SHP77 treated with DMSO at 0.1 percent for 48 hours (cell line): Measurements from ENCODE around the gene TLX1.

Source experiments
- DNase-seq: peaks from one replicate; lab custom pipeline; 2025; lab: John Stamatoyannopoulos, UW

The TLX1 gene

DNA sequence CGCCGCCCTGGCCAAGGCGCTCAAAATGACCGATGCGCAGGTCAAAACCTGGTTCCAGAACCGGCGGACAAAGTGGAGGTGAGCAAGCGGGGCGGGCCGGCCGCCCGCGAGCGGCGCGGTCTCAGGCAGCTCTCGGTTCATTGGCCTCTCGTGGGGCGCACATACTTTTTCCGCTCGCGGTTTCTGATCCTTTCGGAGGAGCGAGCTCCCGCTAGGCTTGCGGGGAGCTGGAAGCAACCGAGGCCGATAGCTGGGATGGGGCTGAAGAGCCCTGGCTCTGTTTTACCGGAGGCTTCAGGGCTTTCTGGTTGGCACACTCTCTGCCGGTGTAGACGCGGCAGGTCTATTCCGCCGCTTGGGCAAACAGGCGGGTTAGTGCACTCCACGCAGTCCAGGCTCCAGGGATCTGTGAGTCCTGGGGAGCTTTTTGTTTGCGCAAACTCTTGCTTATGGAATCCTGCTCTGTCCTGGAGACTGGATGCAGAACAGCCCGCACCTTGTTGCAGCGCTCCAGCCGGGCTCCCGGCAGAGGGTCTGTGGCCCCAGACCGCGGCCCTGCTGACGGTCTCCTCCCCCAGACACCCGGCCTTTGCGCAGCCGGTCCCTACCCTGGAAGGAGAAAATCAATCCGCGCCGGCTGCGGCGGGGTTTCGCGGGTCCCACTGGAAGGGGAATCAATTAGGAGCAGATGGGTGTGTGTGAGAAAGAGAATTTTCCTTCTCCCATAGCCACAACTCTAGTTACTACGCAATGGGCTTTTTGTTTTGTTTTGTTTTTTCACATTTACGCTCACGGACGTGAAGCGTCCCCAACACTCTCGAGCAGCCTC is 3.4 kb downstream of the TLX1 start:
- DNase-seq: no peak

DNA sequence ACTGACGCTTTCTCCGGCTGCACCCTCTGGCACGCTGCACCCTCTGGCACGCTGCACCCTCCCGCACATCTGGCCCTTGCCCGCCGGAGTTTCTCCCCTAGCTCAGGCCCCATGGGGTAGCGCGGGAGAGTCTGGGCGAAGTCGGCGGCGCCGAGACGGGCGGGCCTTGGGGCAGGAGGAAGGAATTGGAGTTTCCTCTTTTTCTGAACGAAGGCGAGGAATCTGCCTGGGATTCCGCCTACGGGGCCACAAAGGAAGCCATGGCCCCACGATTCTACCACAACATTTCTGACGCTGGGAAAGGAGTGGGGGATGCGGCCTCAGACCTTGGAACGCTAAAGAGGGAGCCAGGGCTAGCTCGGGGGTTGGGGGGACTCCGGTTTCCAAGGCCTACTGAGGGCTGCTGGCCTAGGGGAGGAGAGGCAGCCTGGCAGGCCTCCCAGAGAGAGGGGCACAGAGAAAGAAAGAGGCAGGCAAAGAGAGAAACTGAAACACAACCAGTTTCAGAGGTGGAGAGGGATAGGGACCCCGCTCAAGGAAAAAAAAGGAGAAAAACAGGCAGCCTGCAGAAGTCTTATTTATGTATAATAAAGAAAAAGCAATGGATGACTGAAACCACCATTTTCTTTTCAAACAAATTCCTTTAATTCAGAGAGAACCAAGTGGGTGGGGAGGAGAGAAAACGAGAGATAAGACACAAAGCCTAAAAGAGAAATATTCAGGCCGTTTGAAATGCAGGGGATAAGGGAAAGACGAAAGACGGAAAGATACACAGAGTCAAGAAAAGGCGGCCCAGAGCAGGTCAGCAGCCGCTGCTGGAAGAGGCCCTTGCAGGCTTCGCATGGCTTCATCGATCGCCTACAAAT is 4.3 kb downstream of the TLX1 start:
- no peak for DNase-seq

DNA sequence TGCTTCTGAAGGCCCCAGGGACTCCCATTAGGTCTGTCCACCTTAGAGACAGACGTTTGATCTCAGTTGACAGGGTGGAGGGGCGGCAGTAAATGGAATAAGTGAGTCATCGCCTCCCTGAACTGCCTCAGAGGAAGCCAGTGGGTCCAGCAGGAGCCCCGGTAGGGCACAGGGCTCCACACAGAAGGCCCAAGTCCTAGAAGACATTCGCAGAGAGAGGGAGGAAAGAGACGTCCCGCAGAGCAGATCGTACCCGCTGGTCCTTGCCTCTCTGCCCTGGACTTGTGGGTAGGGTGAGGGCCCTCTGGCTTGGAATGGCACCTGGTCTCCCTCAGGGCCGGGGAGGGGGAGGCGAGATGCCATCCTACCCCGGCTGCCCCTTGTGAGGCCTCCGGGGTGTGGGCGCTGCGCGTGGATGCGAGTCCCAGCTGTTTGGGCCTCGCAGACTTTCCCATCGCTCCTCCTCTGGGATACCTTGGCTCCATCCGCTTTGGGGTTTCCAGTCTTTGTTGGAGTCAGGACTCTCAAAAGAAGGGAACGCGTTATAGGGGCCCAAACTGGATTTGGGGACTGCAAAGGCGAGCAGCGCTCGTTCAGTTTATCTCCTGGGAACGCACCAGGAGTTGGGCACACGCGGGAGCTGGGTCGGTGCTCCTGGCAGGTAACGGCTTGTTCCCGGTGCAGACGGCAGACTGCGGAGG is 5.1 kb downstream of the TLX1 start:
- DNase-seq: no peak

DNA sequence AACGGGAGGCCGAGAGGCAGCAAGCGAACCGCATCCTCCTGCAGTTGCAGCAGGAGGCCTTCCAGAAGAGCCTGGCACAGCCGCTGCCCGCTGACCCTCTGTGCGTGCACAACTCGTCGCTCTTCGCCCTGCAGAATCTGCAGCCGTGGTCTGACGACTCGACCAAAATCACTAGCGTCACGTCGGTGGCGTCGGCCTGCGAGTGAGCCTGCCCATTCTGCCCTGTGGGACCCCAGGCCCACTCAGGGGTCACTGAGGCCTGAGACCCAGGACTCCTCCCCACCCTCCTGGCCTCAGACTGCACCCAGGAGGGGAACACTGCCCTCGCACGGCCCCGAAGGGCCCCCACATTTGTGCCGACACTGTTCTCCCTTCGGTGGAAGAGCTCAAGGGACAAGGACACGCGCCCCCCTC is 5.6 kb downstream of the TLX1 start:
- no peak for DNase-seq

DNA sequence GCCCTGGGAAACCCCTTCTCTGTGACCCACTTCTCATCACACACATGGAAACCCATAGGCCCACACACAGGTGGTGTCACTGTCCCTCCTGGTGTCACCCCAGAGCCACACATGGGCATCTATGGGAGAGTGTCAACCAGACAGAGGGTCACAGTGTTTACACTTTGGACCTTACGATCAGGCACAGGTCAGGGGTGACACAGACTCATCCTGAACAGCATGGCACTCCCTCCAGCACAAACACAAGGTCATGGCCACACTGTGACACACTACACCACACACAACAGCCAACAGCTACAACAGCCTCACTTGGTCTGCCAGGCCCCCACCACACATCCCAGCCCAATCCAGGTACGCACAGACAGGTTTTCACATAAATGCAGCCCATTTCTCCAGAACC is 6.2 kb downstream of the TLX1 start:
- no peak for DNase-seq

DNA sequence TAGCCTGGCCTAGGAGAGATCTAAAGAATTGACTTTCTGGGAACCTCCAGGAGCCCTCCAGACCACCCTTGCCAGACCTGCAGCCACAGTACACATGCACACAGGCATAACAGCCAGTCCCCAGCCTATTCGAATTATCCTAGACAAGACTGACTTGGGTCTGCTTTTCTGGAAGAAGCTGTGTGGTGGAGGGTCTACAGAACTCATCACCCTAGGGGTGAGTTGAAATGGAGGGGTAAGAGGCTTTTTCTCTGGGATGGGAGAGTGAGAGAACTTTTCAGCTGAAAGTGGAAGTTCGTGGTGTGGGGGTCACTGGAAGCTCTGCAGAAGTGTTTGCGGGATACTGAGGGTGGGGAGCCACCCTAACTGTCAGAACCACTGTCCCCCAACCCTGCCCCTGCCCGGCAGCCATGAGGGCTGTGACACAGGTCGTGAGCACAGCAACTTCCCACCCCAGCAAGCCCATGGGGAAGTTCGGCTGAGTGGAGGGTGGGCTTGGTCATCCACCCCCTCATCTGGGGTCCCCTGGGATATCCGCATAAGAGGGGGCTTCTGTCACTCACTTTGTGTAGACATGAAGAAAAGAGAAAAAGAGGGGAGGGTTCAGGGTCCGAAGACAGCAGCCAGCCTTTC is 7.8 kb downstream of the TLX1 start:
- DNase-seq: no peak

DNA sequence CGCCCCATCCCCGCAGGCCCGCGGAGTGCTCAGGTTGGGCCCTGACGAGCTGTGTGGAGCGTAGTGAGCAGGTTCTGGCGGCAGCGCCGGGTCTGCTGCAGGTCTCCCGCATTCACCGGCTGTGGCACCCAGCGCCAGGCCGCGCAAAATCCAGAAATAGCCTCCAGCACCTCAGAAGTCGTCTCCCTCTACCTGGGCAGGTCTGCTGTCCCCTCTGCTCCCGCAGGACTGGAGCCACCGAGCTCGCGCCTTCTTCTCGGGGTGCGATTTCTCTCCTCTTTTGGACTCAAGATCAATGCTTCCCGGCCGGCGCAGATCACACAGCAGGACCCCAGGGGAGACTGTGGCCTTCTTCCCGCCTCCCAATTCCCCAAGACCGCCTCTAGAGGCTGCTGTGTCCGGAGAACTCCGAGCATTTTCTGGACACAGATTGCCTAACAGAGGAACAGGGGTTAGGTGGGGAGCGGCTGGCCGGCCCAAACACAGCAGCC is 8.4 kb downstream of the TLX1 start:
- no peak for DNase-seq

DNA sequence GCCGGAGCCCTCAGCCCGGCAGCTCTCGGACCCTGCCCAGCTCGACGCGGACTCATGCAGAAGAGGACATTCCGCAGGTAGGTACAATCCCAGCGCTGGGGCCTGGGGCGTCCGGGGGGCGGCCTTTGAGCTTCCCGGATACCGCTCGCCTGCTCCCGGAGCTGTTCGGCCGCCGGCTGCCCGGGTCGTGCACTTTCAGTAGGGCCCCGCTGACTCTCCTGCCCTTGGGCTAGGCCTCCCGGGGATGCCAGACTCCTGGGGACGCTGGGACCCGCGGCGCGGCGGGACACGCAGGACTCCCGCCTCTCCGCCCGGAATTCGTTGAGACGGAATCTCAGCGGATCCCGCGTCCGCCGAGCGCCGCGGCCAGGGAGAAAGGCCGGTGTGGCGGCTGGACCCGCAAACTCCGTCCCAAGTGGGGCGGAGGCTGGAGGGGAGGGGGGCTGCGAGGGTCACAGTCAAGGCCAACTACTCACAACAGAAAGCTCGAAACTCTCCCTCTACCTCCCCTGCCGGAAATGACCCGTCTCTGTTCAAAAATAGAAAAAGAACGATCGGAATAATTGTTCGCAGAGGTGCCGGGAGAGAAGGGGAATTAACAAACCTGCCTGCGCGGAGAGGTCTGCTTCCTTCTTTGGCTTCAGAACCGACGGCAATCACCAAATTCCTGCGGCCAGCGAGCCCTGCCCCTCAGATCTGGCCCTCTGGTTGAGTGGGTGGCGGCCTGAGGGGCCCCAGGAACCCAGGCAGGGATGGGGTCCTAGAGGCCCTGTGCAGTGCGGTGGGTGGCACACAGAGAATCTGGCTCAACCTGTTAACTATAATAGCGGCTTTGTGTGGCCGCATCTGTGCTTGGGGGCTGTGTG is 9.2 kb downstream of the TLX1 start:
- no peak for DNase-seq

DNA sequence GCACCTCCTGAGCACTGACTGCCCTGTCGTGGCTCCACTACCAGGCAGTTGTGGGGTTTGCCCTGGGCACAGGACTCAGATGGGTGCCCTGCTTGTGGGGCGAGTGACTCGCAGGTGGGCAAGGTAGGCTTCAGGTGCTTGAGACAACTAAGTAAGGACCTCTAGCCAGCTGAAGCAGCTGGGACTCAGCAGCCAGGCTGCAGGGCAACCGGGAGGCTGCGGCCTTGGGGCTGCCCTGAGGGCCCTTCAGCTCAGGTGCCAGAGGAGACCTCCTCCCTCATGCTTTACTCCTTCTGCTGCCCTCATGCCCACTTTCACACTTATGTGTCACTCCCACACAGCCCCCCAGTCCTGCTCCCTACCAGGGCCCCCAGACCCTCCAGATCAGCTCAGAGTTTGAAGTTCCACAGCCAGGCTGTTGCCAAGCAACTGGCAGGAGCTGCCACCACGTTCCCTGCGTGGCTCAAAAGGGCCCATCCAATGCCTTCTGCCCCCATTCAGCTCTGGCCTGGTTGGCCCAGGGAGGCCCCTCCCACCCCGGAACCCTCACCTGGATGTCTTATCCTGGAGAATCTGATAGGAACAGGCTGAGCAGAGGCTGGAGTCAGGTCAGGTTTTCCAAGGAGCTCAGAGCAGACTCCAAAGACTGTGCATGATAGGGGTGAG is 10.0 kb downstream of the TLX1 start:
- no peak for DNase-seq

DNA sequence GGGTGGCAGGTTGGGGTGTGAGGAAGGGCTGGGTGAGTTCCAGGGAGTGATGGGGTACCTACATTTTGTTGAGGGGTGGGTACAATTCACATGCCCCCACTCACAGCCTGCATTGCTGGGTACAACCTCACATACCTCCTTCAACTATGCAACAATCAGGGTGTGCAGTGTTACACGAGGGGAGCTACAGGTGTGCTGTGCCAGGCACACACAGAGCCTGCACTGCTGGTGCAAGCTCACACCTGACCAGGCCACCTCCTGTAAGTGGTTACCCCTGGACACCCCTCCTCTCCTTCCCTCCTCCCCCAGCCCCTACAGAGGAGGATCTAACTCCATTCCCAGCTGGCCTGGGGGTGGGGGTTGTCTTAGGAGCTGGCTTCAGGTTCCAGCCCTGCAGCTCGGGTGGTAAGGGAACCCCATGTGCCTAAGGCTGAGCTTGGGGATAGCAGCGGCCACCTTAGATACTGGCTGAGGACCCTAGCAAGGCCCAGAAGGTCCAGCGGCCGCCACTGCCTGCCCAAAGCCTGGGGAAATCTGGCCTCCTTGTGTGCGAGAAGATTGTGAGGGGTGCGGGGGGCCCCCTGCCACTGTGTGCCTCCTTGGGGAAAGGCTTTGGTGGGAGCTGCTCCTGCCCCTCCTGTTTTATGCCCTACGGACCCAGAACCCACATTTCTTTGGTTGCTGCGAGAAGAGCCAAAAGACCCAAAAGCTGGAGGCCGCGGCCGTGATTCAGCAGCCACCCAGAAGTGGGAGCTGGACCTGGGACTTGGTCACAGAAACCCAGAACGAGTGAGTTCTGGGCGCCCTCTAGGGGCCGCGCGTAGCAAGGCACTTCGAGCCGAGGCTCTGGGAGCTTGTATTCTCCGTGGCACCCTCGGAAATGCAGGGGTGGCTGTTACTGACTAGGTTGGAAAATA is 10.8 kb downstream of the TLX1 start:
- peak; percentile 69 for DNase-seq

DNA sequence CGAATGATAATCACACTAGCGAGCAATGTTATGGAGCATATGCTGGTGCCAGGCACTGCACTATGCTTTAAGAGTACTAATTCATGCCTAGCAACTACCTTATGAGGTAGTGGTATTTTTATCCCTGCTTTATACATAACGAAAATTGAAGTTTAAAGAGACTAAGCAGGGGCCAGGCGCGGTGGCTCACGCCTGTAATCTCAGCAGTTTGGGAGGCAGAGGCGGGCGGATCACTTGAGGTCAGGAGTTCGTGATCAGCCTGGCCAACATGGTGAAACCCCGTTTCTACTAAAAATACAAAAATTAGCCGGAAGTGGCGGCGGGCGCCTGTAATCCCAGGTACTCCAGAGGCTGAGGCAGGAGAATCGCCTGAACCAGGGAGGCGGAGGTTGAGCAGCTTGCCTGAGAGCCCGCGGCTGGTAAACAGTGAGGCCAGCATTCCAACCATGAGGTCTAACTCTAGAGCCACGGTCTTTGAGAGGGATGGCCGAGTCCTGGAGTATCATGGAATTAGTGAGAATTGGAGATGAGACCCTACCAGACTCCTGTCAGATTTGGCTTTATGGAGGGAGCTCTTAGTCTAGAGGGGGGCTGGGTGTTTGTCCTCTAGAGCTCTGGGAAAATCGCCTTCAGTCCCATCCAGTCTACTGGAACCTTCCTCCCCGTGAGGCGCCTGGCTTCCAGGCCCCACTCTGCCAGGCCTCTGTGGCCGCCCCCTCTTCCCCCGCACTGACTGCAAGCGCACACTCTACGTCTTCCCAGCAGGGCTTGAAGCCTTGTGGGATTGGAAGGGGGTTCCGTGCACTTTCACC is 11.6 kb downstream of the TLX1 start:
- DNase-seq: no peak

DNA sequence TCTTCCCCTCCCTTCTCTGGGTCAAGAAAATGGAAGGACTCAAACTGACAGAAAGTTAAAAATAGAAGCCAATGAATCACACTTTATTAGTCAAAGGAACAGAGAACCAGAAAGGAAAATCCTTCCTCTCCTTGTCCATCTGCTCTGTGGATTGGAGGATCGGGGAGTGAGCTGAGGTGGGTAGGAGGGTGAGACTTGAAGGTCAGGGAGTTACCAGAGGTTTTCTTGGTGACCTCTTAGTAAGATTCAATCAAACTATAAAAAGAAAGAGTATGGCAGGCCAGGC is 12.2 kb downstream of the TLX1 start:
- DNase-seq: no peak

DNA sequence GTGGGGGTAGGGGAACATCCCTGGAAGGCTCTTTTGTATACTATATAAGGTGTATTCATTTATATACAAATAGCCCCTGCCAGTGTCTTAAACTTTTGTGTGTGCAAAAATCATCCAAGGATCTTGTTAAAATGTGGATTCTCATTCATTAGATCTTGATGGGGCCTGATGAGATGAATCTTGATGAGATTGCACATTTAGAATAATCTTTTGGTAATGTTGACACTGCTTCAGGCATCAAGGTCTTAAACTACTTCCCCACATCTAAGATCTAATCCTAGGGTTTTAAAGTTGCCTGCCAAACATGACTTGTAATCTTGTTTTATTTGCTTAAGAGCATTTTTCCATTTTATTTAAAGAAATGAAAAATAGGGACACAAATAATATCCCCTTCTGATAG is 13.0 kb downstream of the TLX1 start:
- DNase-seq: no peak

DNA sequence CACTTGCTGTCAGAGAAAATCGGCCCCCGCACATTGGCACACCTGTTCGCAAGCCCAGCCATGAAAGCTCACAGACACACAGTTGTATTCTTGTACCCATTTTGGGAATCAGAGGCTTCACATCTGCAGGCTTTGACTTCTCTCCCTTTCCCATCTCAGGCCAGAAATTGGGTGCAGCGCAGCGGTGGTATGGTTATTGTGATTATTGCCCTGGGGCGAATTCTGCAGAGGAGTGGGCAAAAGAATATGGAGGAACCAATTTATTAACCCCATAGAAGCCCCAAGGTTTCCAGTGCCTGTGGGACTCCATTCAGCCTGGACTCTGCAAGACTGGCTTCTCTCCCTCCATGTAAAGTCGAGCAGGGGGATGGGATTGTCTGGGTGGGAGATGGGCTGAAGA is 14.0 kb downstream of the TLX1 start:
- no peak for DNase-seq

DNA sequence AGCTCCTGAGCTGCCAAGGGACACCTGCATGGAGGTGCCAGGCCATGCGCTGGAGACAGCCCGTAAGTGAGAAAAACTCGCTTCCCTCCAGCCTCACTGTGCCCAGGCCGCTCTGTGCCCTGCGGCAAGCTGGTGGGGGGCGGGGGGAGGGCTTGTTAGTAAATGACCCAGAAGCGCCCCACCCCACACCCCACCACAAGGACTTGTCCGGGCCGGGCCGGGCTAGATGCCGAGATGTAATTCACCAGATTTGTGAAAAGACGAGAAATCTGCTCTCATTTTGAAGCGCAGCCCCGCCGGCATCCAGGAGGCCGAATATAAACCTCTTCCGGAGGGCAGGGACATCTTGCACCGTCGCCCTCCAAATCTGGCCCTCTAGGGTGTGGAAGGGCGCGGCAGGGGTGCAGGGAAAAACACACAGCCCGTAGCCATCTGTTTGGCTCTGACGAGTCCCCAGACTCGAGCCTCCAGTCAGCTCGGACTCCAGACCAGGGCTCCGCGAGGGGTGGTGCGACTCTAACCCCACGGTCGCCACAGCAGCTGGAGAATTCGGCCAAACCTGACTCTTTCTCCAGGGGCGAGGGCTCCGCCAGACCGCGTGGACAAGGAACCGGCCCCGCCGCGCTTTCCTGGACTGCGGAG is 14.8 kb downstream of the TLX1 start:
- DNase-seq: no peak

DNA sequence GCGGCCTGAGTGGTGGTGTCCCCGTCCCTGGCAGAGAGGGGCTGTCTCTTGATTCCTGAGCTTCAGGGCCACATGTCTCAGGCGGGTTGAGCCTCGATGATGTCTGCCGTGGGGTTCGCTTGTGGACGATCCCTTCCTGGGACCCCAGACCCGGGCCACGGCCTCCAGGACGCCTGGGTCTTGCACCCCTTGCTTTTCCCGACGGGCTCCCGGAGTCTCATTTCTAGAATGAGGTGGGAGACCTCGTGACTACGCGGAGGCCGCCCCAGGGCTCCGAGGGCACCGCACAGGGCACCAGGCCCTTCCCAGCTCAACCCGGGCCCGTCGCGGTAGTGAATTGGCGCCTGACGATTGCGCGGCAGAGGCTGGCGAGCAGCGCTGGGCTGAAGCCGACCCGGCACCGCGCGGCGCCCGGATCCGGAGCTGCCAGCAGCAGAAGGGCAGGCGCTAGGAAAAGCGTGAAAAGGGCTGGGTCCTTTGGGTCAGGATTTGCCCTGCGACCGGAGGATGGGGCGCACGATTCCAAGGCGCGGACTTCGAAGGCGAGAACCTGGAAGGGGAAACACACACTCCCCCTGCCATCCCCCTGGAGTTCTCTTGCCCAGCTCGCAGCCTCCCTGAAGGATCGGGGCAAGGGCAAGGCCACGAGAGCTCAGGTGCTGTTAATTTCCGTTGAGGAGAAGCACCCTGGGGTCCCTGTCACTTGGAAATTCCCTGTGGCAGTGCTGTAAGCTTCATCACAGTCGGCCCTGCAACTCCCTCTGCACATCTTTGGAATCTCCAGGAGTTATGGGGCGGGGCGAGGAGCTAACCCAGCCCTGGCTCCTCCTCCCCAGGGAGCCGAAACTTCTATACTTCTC is 15.5 kb downstream of the TLX1 start:
- no peak for DNase-seq

DNA sequence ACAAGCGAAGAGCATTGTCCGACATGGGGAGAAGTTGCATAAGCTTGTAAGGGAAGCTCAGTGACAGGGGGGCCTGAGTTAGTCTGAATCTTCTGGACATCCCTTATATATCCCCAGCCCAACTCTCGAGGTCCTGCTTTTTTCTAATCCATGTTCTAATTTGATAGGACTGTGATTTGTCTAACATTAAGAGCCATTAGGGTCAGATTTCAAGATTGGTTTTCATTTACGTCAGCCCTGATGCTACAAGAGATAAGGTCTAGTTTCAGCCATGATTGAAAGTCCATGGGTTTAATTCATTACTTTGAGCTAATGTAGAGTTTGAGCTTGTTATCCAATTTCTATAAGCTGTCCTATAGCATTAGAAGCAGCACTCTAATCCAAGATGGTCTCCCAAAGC is 20.3 kb downstream of the TLX1 start:
- DNase-seq: no peak
